Fibroblast of upper back skin (primary cell): Measurements from ENCODE around the gene ARHGAP1.

Source experiments
- DNase-seq: peaks from one replicate; pipeline ENCODE4 v3.0.0-alpha.2; 2013

Gene ARHGAP1

DNA sequence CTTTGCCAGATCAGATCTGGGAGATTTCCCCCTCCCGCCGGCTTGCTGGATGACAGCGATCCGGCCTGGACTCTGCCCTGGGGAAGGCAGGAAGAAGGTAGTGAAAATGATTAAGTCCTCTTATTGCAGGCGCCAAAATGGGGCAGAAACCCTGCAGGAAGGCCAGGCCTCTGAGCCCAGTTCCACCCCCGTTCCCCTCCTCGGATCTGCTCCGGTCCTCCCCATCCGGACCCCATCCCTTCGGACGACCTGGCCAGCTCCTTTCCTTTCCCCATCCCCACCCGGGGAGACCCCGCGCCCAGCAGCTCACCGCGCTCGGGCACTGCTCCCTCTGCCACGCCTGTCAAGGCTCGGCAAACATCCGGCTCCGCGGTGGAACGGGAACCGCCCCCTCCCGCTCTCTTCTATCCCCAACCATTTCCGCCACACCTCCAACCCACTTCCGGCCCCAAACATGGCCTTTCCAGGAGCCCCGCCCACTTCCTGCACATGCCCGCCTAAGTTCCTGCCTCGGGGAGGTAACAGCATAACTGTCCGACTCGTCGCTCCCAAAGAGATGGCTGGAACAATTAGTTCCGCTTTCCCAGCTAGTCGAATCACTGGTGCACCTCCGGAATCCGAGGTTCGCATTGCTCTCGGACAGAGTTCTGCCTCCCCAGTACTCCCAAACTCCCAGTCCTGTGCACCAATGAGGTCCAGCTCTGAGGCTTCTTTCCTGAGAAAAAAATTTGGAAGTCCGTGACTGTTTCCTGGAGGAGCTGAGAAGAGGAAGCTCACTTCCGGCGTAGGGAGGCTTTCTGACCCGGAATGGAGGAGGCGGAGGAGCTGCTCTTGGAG is at the start of gene ARHGAP1, which contains the start of gene ZNF408:
TSS of gene ARHGAP1 (minus strand) at position 379 of the 837 bp plus-strand sequence. CDS start 4,512 bp downstream, outside the sequence.
TSS of gene ZNF408 (plus strand) at position 791 of the 837 bp plus-strand sequence. CDS start at position 808, 17 bp downstream.
- peak; percentile 98 for DNase-seq

DNA sequence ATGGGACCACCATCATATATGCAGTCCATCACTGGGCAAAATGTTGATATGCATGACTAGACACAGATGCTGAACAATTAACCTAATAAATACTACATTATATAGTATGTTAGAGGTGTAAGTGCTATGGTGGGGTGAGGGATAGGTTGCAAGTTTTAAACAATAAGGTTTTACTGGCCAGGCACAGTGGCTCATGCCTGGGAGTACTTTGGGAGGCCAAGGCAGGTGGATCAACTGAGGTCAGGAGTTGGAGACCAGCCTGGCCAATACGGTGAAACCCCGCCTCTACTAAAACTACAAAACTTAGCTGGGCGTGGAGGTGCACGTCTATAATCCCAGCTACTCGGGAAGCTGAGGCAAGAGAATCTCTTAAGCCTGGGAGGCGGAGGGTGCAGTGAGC is 46.7 kb upstream of the ARHGAP1 start:
- DNase-seq = no peak

DNA sequence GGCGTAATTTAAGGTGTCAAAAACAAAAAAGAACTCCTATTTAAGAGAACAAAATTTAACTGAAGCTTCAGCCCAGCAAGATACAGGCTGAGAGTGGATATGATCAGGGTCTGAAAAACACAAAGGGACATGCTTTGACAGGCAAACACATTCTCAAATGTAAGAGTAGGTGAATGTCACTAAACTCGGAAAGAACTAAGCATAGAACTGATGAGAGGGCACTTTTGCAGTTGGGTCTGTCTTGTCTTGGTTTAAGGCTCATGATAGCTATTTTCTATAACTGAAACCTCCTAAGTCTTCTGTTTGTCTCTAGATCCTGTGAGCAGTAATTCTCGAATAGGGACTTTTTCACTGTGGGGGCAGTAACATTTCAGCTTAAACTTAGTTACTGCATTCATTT is 45.6 kb upstream of the ARHGAP1 start:
- DNase-seq = no peak

DNA sequence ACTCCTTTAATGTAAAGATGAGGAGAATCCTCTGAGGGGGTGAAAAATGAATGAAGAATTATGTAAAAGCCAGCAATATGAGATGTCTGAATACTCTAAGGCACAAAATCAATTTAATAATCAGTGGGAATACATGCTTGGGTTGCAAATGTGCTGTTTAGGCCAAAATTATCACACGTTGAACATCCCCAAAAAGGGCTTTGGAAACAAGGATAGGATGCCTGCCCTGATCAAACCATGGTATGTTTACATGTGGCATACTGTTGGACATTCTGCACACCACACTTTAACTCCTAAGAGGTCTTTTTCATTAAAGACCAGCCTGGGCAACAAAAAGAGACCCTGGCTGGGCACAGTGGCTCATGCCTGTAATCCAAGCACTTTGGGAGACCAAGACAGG is 44.9 kb upstream of the ARHGAP1 start:
- DNase-seq = no peak

DNA sequence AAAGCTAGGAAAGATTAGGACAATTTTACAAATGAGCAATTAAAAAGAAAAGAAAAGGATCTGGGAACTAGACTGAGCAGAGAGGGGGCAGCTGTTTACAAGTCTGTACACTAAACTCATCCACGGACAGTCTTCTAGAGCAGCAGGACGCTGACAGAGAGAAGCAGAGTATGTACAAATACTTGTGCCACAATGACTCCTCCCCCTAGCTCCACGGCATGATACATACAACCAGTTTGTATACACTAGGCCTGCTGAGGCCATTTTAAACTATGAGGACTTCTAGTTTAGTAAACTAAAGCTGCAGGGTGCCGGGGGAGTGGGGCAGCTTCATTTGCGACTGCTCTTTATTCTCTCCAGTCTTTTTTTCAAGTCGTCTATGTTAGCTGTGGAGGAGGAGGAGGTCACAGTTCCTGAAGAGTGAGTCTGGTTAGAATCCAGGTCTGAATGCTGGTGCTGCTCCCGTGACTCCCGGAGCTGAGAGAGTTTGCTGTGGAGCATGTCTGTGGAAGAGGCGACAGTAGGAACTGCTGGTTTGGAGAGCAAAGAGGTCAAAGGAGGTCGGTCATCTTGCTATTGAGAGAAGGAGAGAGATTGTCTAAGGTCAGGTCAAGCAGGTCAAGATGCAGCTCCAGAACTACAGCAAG is 43.4 kb upstream of the ARHGAP1 start:
- no peak for DNase-seq

DNA sequence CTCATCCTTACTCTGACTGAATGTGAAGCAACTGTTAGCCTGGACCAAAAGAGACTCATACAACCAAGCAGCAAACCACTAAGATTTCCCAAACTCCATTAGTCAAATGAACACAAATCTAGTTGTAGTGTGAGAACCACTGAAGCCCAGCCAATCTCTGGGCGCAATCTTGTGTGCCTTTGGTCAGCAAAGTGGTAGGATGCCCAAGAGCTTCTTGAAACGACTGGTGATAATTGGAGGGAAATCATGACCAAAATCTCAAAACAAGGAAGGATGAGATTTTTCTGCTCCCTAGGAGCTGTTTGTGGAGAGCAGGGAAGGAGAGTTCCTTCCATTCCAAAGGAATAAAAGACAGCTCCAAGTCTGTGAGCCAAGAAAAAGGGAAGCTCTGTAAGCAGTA is 42.6 kb upstream of the ARHGAP1 start:
- DNase-seq = no peak

DNA sequence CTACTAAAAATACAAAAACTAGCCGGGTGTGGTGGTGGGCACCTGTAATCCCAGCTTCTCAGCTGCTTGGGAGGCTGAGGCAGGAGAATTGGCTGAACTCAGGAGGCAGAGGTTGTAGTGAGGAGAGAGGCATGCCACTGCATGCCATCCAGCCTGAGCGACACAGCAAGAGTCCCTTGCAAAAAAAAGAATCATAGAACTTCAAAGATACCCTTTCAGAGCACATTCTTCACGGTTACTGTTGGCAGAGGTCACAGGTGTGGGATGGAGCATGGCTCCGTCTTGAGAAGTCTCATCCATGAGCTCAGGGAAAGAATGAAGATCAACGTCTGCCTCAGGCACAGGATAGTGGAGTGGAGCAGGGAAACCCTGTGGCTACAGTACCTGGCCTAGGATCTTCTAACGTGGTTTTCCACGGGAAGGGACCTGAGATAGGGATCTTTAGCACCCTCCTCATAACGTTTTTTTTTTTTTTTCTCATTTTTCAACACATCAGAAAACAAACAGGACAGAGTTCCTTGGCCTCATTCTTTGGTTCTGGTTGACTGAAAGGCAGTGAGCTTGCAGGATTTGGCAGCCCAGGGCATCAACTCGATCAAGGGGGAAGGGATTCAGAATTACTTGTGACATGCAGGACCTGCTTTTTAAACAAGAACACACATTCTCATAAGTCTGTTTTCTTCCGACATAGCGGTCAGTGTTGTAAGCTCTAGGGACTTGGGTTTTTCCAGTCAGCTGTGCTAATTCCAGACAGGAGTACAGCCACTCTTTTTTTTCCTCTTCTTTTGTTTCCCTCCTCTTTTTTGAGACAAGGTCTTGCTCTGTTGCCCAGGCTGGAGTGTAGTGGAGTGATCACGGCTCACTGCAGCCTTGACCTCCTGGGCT is 41.4 kb upstream of the ARHGAP1 start:
- DNase-seq = no peak

DNA sequence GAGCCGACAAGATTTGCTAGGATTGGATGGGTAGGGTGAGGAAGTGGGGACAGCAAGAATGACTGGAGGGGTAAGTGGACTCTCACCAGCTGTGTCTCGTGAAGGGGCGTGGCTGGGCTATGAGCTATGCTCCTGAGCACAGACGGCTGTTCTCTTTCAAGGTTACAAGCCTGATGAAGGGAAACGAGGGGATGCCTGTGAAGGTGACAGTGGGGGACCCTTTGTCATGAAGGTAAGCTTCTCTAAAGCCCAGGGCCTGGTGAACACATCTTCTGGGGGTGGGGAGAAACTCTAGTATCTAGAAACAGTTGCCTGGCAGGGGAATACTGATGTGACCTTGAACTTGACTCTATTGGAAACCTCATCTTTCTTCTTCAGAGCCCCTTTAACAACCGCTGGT is 38.5 kb upstream of the ARHGAP1 start:
- DNase-seq = no peak

DNA sequence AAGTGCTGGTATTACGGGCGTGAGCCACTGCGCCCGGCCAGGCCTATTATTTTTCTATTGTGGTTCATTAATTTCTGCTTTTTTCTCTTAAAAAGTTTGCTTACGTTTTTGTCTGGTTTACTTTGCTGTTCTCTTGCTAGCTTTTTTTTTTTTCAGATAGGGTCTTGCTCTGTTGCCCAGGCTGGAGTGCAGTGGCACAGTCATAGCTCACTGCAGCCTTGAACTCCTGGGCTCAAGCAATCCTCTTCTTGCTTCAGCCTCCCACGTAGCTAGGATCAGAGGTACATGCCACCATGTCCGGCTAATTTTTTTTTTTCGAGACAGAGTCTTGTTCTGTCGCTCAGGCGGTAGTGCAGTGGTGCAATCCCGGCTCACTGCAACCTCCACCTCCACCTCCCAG is 37.3 kb upstream of the ARHGAP1 start:
- no peak for DNase-seq

DNA sequence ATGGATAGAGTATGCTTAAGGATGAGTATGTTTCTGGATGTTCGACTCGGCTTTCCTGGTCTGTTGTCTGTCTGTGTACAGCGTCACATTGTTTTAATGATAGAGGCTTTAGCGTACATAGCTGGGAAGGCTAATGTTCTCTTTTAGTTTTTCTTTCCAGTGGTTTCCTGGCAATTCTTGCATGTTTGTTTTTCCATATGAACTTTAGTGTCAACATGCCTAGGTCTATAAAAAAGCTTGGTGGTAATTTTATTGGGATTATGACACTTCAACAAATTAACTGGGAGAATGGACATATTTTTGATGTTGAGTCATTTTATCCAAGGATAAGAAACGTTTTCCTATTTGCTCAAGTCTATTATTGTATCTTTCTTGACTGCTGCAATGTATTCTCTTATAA is 36.2 kb upstream of the ARHGAP1 start:
- DNase-seq = no peak

DNA sequence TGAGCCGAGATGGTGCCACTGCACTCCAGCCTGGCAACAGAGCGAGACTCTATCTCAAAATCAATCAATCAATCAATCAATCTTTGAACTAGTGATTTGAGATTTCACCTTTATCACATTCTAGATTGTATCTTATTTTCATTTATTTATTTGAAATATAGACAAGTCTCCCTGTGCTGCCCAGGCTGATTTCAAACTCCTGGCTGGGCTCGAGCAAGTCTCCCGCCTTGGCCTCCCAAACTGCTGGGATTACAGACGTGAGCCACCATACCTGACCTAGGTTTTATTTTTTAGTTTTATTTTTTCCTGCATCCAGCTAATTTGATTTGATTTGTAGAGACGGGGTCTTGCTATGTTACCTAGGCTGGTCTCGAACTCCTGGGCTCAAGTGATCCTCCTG is 35.7 kb upstream of the ARHGAP1 start:
- DNase-seq = no peak

DNA sequence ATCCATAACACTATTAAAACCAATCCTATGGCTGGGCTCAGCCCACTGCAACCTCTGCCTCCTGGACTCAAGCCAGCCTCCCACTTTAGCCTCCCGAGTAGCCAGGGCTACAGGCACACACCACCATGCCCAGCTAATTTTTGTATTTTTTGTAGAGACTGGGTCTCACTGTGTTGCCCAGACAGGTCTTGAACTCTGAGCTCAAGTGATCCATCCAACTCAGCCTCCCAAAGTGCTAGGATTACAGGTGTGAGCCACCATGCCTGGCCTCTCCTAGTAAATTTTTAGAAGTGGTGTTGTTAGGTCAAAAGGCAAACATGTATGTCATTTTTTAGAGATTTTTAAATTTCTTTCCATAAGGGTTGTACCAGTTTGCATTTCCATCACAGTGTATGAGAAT is 32.8 kb upstream of the ARHGAP1 start:
- DNase-seq = no peak

DNA sequence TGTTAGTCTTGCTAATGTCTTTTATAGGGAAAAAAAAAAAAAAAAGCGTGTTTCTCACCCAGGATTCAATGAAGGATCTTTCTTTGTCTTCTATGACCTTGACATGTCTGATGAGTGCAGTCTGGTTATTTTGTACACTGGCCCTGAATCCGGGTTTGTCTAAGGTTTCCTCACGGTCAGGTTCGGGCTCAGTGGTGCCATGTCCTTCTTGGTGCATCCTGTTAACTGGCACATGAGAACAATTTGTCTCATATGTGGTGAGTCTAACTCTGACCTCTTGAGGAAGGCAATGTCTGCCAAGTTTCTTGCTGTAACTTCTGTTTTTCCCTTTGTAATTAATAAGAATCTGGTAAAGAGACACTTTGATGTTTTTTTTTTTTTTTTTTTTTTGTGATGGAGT is 31.1 kb upstream of the ARHGAP1 start:
- DNase-seq = no peak

DNA sequence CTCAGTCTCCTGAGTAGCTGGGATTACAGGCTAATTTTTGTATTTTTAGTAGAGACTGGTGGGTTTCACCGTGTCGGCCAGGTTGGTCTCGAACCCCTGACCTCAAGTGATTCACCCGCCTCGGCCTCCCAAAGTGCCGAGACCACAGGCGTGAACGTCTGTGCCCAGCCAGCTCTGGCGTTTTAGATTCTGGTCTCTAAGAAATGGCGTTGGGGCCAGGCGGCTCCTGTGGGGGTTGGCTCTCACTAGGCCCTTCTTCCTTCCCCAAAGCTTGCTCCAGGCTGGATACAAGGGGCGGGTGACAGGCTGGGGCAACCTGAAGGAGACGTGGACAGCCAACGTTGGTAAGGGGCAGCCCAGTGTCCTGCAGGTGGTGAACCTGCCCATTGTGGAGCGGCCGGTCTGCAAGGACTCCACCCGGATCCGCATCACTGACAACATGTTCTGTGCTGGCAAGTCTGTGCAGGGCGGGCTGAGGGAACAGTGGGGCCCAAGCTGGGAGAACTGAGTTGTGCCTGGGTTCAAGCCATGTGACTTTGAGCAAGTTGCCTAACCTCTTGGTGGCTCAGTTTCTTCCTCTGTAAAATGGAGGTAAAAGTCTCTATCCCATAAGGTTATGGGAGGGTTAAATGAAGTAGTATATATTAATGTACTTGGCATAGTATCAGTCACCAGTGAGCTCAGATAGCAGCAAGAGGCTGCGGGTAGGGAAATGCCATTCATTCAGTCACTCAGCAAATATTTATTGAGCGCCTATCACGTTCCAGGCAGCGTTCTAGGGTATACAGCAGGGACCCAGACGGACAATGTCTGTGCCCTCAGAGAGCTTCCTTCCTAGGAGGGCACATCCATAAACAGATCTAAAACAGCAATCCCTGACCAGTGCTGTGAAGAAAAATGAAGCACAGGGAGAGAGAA is 28.9 kb upstream of the ARHGAP1 start:
- peak; percentile 17 for DNase-seq

DNA sequence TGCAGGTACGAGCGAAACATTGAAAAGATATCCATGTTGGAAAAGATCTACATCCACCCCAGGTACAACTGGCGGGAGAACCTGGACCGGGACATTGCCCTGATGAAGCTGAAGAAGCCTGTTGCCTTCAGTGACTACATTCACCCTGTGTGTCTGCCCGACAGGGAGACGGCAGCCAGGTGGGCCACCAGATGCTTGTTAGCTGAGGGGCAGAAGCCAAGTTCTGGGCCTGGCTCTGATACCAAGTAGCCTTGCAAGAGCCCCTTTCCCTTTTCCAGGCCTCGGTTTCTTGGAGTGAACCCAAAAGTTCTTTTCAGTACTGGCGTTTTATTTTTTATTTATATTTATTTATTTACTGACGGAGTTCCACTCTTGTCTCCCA is 28.2 kb upstream of the ARHGAP1 start:
- no peak for DNase-seq

DNA sequence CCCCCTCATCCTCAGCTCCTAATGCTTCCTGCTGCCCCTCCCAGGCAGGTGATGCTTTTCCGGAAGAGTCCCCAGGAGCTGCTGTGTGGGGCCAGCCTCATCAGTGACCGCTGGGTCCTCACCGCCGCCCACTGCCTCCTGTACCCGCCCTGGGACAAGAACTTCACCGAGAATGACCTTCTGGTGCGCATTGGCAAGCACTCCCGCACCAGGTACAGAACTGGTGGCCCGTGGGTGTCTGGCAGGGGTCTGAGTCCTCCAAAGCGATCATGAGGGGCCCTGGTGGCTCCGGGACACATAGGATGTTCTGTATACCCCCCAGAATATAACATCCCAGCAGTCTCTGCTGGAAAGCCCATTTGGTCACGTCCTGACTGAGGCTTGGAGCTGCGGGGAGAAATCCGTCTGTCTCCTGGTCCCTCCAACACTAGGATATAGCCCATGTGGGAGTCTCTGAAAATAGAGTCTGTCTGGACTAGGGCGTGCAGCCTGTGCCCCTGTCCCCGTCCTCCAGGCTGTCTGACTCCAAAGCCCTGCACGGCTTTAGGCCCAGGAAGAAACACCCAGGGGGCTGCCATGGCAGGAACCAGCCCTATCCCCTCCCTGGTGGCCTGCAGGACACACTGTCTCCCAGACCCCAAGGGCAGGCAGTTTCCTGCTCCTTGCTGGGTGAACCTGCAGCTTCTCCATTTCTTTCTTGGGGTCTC is 27.7 kb upstream of the ARHGAP1 start:
- no peak for DNase-seq

DNA sequence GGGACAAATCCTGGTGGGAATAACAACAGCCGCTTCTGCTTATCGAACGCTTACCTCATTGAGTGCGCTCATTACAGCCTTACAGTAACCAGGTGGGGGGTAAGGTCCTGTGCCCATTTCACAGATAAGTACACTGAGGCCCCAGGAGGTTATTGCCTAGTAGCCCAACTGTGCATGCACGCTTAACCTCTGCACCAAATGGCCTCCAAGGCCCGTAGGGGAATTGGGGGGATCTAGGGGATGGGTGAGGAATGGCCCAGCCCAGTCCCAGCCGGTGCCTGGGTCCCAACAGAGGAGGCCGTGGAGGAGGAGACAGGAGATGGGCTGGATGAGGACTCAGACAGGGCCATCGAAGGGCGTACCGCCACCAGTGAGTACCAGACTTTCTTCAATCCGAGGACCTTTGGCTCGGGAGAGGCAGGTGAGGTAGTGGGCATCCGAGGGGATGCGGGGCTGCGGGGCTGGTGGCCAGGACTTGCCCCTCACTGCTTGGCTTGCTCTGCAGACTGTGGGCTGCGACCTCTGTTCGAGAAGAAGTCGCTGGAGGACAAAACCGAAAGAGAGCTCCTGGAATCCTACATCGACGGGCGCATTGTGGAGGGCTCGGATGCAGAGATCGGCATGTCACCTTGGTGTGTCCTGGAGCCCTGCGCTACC is 25.9 kb upstream of the ARHGAP1 start:
- no peak for DNase-seq

DNA sequence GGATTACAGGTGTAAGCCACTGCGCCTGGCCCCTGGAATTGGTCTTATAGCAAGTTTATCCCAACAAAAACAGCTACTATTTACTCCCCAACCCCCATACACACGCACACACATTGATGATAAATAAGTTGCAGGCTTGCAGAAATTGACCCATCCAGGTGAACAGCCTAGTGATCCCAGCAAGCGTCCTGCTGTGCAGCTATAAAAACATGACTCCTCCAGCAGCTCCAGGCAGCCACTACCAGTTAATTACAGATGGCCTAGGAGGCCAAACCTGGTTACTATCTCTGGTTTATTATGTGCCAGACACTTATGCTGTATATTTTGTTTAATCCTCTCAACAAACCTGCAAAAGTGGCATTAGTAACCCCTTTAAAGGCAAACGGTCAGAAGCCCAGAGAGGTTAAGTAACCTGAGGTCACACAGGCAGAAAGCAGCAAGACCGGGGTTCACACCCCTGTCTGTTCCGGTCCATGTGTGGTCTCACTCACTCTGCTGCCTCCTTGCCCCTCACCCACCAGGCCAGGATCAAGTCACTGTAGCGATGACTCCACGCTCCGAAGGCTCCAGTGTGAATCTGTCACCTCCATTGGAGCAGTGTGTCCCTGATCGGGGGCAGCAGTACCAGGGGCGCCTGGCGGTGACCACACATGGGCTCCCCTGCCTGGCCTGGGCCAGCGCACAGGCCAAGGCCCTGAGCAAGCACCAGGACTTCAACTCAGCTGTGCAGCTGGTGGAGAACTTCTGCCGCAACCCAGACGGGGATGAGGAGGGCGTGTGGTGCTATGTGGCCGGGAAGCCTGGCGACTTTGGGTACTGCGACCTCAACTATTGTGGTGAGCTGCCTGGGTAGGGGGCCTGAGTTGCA is 25.2 kb upstream of the ARHGAP1 start:
- DNase-seq = no peak

DNA sequence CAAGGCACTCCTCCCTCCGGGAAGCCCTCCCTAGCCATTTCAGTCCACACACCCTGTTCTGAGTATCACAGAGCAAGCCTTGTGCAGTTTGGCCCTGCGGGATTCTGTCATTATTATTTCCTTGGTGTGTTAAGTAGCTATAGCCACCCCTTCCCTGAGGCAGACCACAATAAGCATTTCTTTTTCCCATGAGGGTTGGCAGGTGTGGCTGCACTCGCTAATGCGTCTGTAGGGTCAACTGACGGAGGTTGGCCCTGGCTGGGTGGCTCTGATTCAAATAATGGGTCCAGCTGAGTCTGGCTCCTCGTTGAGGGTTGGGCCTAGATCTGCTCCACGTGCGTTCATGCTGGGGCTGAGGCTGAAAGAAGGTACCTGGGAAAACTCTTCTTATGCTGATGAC is 23.7 kb upstream of the ARHGAP1 start:
- DNase-seq = no peak

DNA sequence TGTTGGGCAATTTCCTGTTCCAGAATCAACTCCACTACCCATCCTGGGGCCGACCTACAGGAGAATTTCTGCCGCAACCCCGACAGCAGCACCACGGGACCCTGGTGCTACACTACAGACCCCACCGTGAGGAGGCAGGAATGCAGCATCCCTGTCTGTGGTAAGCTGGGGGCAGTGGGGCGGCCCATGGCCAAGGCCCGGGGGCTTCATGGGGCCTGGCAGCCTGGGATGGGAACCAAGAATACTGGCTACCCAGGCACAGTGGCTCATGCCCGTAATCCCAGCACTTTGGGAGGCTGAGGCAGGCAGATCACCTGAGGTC is 22.9 kb upstream of the ARHGAP1 start:
- no peak for DNase-seq
